Cardiac fibroblast (primary cell): Measurements from ENCODE around the gene PIGS.

ENCODE experiments used
- DNase-seq, 2 donors: peaks; one replicate each; pipeline versions ENCODE4 v3.0.0 to v3.0.0-alpha.2; 2010; ENCODE audit warnings: low read depth in 2 of 2
- H3K4me3 ChIP-seq, 2 donors: replicated peaks in 1 of 2; 1 replicate in 1 of 2; 2 replicates in 1 of 2; pipeline ENCODE4 v1.5.1; 2011; ENCODE audit warnings: low read depth in 2 of 2, low read length in 2 of 2, mild to moderate bottlenecking in 2 of 2, moderate library complexity in 1 of 2
- TF ChIP-seq, protein P1 (sequence below): IDR thresholded peaks from one replicate; pipeline ENCODE4 v1.5.1; 2011; ENCODE audit warnings: low read depth, mild to moderate bottlenecking, low read length, inconsistent platforms

The PIGS gene

DNA sequence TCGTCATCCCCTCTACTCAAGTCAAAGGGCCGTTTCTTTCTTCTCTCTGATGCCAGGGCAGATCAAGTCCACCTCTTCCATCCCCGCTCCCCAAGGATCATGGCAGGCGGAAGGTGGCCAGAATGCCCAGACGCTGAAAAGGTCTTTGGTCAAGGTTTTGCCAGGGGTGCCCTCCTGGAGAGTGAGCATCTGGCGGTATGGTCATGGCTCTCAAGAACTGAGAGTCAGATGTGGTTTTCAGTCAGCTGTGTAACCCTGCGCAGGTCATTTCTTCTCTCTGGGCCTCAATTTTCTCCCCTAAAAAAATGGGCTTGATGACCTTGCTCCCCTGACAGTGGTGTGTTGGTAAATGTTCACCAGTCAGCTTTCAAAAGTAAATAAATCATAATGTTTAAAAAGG, 52.7 kb downstream of the PIGS start:
- DNase-seq = no peak
- TF ChIP-seq, protein P1, sequence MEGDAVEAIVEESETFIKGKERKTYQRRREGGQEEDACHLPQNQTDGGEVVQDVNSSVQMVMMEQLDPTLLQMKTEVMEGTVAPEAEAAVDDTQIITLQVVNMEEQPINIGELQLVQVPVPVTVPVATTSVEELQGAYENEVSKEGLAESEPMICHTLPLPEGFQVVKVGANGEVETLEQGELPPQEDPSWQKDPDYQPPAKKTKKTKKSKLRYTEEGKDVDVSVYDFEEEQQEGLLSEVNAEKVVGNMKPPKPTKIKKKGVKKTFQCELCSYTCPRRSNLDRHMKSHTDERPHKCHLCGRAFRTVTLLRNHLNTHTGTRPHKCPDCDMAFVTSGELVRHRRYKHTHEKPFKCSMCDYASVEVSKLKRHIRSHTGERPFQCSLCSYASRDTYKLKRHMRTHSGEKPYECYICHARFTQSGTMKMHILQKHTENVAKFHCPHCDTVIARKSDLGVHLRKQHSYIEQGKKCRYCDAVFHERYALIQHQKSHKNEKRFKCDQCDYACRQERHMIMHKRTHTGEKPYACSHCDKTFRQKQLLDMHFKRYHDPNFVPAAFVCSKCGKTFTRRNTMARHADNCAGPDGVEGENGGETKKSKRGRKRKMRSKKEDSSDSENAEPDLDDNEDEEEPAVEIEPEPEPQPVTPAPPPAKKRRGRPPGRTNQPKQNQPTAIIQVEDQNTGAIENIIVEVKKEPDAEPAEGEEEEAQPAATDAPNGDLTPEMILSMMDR = no peak
- H3K4me3 ChIP-seq = no peak overlapping the region

DNA sequence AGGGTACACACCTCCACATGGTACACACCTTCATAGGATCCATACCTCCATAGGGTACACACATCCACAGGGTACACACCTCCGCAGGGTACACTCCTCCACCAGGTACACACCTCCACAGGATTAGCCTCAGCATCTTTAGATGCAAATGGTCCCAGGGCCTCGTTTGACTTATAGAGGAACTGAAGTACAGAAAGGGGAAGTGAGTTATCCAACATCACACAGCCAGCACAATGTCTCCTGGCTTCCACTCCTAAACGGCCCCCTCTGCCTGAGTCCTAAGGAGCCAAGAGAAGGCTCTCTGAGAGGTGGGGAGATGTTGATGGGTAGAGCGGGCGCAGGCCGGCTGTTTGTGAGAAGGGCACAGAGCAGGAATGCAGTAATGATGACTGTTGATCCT, 53.2 kb downstream of the PIGS start:
- DNase-seq = no peak
- no peak overlapping the region for H3K4me3 ChIP-seq
- TF ChIP-seq, protein P1 = no peak

DNA sequence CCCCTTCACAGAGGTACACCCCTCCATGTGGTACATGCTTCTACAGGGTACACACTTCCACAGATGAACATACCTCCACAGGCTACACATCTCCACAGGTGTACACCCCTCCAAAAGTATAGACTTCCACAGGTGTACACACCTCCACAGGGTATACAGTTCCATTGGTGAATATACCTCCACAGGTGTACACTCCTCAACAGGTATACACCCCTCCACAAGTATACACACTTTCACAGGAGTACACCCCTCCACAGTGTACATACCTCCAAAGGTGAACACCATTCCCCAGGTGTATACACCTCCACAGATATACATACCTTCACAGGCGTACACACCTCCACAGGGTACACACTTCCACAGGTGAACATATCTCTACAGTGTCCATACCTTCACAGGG, 55.8 kb downstream of the PIGS start:
- DNase-seq = no peak
- H3K4me3 ChIP-seq = no peak overlapping the region
- TF ChIP-seq, protein P1 = no peak

DNA sequence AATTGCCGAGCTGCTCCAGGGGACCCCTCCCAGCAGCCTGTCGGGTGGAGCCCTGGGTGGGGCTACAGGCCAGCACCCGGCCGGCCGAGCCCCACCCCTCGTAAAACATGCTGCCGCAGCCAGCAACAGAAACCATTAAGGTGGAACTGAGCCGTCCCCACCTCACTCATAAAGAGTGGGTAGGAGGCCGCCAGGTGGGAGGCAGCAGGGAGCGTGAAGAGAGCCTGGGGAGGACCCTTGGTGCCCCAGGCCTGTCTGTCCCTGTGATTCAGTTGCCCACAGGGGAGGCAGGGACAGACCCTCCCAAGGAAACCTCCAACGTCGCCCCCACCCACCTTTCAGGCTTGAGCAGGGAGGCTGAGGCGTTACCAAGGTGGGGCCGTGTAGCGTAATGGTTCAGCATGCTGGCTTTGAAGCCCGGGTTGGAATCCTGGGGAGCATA, 56.7 kb downstream of the PIGS start:
- DNase-seq = no peak
- H3K4me3 ChIP-seq = no peak overlapping the region
- TF ChIP-seq, protein P1 = no peak

DNA sequence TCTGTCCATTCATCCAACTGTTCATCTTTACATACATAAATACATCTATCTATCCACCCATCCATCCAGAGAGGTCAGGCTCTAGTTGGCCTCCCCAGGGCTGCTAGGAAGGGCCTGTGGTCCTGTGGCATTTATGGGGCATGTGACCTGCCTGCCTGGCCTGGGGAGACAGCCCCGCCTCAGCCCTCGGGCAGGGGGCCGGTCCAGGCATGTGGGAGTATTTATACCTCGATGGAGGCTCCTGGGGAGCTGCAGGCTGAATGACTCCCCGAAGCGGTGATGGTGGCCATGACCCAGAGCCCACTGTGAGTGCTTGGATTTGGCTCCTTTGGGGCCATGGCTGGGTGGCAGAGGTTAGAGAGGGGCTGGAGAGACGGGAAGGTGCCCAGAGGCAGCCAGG, 57.8 kb downstream of the PIGS start:
- DNase-seq = no peak
- TF ChIP-seq, protein P1 = no peak
- no peak overlapping the region for H3K4me3 ChIP-seq

DNA sequence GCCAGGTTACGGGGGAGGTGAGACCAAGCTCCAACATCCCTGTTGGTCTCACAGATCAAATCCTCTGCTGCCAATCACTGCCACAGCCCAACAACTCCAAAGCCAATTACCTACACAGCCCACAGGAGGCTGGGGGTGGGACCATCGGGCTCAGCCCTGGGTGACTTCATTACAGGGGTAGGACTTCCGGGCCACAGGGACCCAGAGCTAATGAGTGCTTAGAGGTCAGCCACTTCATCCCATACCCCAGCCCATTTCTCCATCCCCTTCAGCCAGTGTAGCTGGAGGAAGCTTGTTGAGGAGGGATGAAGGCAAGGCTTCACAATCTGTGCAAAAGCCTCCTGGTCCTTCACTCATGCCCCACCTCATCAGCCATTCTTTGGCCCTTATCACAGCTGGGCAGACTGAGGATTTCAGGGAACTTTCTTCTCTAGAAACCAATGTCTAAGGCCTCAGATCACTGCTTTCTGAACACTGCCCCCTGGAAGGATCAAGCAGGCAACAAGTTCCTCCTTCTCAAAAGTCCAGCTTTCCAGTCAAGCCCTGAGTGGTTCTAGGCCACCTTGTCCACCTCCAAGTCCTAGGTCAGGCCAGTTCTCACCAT, 59.4 kb downstream of the PIGS start:
- DNase-seq = no peak
- H3K4me3 ChIP-seq = no peak overlapping the region
- TF ChIP-seq, protein P1 = no peak

DNA sequence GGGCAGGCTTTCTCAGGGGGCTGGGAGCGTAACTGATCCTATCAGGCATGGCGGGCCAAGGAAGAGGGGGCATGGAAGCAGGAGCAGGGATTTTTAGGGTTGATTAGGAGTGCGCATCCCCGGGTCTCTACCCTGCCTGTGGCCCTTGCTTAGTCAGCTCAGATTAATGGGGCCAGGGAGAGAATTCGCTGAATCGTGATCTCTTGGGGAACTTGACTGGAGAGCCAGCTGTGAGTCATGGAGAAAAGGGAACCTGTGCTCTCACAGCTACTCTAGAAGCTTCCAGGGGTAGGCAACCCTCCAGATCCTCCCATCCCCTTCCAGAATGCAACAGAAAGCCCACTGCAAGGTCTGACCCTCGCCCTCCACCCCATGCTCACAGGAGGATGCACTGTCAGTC, 61.5 kb downstream of the PIGS start:
- H3K4me3 ChIP-seq = no peak overlapping the region
- DNase-seq = peak in 1 of 2 donors; percentile 10
- TF ChIP-seq, protein P1 = no peak
